ENCODE results near the gene ABCA5.

DNA sequence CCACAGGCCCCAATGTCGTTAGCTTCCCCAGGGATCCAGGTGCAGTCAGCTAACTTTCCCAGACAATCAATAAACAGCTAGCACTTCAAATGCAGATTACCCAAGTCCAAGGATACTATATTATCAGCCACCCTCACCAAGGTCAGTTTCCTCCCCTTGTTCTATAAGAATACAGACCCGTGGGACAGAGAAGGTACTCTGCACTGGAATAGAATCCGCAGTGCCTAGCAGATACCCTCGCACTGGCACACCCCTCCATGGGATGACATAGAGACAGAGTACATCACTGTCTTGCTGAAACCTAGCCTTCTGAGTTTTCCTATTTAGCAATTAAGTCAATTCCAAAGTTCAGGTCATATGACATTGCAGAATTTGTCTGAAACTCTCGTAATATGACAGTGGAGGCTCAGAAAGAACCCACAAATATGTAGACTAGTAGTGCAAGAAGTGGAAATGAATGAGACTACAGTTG lies 58.4 kb downstream of the ABCA5 start:
- TF ChIP-seq, protein P1, sequence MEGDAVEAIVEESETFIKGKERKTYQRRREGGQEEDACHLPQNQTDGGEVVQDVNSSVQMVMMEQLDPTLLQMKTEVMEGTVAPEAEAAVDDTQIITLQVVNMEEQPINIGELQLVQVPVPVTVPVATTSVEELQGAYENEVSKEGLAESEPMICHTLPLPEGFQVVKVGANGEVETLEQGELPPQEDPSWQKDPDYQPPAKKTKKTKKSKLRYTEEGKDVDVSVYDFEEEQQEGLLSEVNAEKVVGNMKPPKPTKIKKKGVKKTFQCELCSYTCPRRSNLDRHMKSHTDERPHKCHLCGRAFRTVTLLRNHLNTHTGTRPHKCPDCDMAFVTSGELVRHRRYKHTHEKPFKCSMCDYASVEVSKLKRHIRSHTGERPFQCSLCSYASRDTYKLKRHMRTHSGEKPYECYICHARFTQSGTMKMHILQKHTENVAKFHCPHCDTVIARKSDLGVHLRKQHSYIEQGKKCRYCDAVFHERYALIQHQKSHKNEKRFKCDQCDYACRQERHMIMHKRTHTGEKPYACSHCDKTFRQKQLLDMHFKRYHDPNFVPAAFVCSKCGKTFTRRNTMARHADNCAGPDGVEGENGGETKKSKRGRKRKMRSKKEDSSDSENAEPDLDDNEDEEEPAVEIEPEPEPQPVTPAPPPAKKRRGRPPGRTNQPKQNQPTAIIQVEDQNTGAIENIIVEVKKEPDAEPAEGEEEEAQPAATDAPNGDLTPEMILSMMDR (IDR thresholded peaks at IDR 0.05; ENCODE audit: poor library complexity, severe bottlenecking), result no peak
- no peak for TF ChIP-seq EZH2 (IDR thresholded peaks at IDR 0.05; ENCODE audit: borderline replicate concordance, insufficient read depth, low read length, poor library complexity, severe bottlenecking)
- TF ChIP-seq RAD21 (conservative IDR thresholded peaks at IDR 0.05), result no peak
- TF ChIP-seq POLR2AphosphoS5 (IDR thresholded peaks at IDR 0.05), result no peak
- TF ChIP-seq EP300 (conservative IDR thresholded peaks at IDR 0.05; ENCODE audit: poor library complexity, severe bottlenecking), result no peak
